ENCODE data around the gene SCARB2. TPM values are rescaled to one million over a fixed set of nuclear protein-coding genes. Genes with fewer than 3 reads are reported as not detected.
A peak's percentile ranks its signal among the peaks of the same experiment; 100 is the strongest.

The SCARB2 gene
- total and polyA plus RNA-seq, 4 donors = 58.2 to 136 (median 73.7) TPM

GRCh38 chr4:76182463-76182862 lies 31.2 kb downstream of the SCARB2 start:
- Histone ChIP-seq H3K27me3 (ENCODE audit: control insufficient read depth in 4 of 4, insufficient read depth in 4 of 4, low read length in 3 of 4) (no peaks in the 10 kb centered on the region), H3K4me1 (ENCODE audit: control insufficient read depth in 4 of 4, insufficient read depth in 4 of 4, low read length in 3 of 4) (peaks cover 0 to 32% (median 21%) of the 10 kb centered on the region in 4 donors), H3K4me3 (ENCODE audit: low read depth in 1 of 3, low read length in 3 of 3) (no peak overlapping the region), H3K9ac (ENCODE audit: low read depth in 1 of 2, low read length in 2 of 2) (no peak overlapping the region), H3K9me3 (ENCODE audit: control insufficient read depth in 4 of 4, low read length in 3 of 4) (no peaks in the 10 kb centered on the region), H3K36me3 (ENCODE audit: control insufficient read depth in 4 of 4, insufficient read depth in 3 of 4, low read depth in 1 of 4, low read length in 3 of 4) (peaks cover 0 to 10% (median 5%) of the 10 kb centered on the region in 4 donors), H3K27ac (ENCODE audit: low read depth in 1 of 2, low read length in 2 of 2) (no peak overlapping the region)
- WGBS = 87% methylated on average over 5 of the region's 5 CpGs
- TF ChIP-seq YY1 (IDR thresholded peaks at IDR 0.05) = no peak
- TF ChIP-seq RXRA (IDR thresholded peaks at IDR 0.05) = no peak
- TF ChIP-seq, protein P1, sequence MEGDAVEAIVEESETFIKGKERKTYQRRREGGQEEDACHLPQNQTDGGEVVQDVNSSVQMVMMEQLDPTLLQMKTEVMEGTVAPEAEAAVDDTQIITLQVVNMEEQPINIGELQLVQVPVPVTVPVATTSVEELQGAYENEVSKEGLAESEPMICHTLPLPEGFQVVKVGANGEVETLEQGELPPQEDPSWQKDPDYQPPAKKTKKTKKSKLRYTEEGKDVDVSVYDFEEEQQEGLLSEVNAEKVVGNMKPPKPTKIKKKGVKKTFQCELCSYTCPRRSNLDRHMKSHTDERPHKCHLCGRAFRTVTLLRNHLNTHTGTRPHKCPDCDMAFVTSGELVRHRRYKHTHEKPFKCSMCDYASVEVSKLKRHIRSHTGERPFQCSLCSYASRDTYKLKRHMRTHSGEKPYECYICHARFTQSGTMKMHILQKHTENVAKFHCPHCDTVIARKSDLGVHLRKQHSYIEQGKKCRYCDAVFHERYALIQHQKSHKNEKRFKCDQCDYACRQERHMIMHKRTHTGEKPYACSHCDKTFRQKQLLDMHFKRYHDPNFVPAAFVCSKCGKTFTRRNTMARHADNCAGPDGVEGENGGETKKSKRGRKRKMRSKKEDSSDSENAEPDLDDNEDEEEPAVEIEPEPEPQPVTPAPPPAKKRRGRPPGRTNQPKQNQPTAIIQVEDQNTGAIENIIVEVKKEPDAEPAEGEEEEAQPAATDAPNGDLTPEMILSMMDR (IDR thresholded peaks at IDR 0.05; ENCODE audit: low read depth, low read length, missing input control) = no peak
- TF ChIP-seq EGR1 (IDR thresholded peaks at IDR 0.05; ENCODE audit: low read depth in 2 of 2) = no peak
- DNase-seq (ENCODE audit: low spot score) = no peak

GRCh38 chr4:76179398-76180318 lies 34.0 kb downstream of the SCARB2 start:
- DNase-seq (ENCODE audit: low spot score) = peak; percentile 86
- Histone ChIP-seq H3K4me3 (ENCODE audit: low read depth in 1 of 3, low read length in 3 of 3) (no peak overlapping the region), H3K27ac (ENCODE audit: low read depth in 1 of 2, low read length in 2 of 2) (no peak overlapping the region), H3K9ac (ENCODE audit: low read depth in 1 of 2, low read length in 2 of 2) (no peak overlapping the region), H3K36me3 (ENCODE audit: control insufficient read depth in 4 of 4, insufficient read depth in 3 of 4, low read depth in 1 of 4, low read length in 3 of 4) (peaks cover 3 to 28% (median 20%) of the 10 kb centered on the region in 4 donors), H3K4me1 (ENCODE audit: control insufficient read depth in 4 of 4, insufficient read depth in 4 of 4, low read length in 3 of 4) (peaks cover 0 to 6% (median 3%) of the 10 kb centered on the region in 4 donors), H3K27me3 (ENCODE audit: control insufficient read depth in 4 of 4, insufficient read depth in 4 of 4, low read length in 3 of 4) (no peaks in the 10 kb centered on the region), H3K9me3 (ENCODE audit: control insufficient read depth in 4 of 4, low read length in 3 of 4) (no peaks in the 10 kb centered on the region)
- no peak for TF ChIP-seq JUND (IDR thresholded peaks at IDR 0.05)
- no peak for TF ChIP-seq SP1 (IDR thresholded peaks at IDR 0.05)
- TF ChIP-seq, protein P1 (IDR thresholded peaks at IDR 0.05; ENCODE audit: low read depth, low read length, missing input control) = peak; percentile 86
- TF ChIP-seq EGR1 (IDR thresholded peaks at IDR 0.05; ENCODE audit: low read depth in 2 of 2) = no peak
- peak in 1 of 2 donors; percentile 47 for TF ChIP-seq RXRA (IDR thresholded peaks at IDR 0.05)
- no peak for TF ChIP-seq NR2F2 (IDR thresholded peaks at IDR 0.05)
- TF ChIP-seq HNF4G (IDR thresholded peaks at IDR 0.05) = no peak
- TF ChIP-seq, protein P2, sequence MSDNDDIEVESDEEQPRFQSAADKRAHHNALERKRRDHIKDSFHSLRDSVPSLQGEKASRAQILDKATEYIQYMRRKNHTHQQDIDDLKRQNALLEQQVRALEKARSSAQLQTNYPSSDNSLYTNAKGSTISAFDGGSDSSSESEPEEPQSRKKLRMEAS (IDR thresholded peaks at IDR 0.05) = no peak
- no peak for TF ChIP-seq ATF3 (IDR thresholded peaks at IDR 0.05)
- peak; percentile 40 for TF ChIP-seq YY1 (IDR thresholded peaks at IDR 0.05)
- TF ChIP-seq TAF1 (conservative IDR thresholded peaks at IDR 0.05) = no peak
- peak; percentile 16 to 36 for TF ChIP-seq HNF4A (conservative IDR thresholded peaks at IDR 0.05)
- TF ChIP-seq RAD21 (IDR thresholded peaks at IDR 0.05) = peak; percentile 99 to 100
- peak; percentile 56 for TF ChIP-seq FOXA2 (IDR thresholded peaks at IDR 0.05)
- TF ChIP-seq, protein P3, sequence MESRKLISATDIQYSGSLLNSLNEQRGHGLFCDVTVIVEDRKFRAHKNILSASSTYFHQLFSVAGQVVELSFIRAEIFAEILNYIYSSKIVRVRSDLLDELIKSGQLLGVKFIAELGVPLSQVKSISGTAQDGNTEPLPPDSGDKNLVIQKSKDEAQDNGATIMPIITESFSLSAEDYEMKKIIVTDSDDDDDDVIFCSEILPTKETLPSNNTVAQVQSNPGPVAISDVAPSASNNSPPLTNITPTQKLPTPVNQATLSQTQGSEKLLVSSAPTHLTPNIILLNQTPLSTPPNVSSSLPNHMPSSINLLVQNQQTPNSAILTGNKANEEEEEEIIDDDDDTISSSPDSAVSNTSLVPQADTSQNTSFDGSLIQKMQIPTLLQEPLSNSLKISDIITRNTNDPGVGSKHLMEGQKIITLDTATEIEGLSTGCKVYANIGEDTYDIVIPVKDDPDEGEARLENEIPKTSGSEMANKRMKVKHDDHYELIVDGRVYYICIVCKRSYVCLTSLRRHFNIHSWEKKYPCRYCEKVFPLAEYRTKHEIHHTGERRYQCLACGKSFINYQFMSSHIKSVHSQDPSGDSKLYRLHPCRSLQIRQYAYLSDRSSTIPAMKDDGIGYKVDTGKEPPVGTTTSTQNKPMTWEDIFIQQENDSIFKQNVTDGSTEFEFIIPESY (IDR thresholded peaks at IDR 0.05) = no peak
- TF ChIP-seq REST (IDR thresholded peaks at IDR 0.05) = no peak
- TF ChIP-seq GABPA (IDR thresholded peaks at IDR 0.05 in 1 of 2, conservative IDR thresholded peaks at IDR 0.05 in 1 of 2) = no peak
- TF ChIP-seq FOXA1 (IDR thresholded peaks at IDR 0.05) = peak; percentile 59
- WGBS = 57% methylated on average over 11 of the region's 11 CpGs

Data from liver (tissue), 9 donors.